HG03139 (cell line): ENCODE data around the gene HES3.

Experiments used
- ATAC-seq: cut with Tn5 transposase; IDR thresholded peaks from one replicate; pipeline ENCODE4 v1.9.1; 2021; ENCODE audit not compliant: unreplicated experiment

HES3 gene

DNA sequence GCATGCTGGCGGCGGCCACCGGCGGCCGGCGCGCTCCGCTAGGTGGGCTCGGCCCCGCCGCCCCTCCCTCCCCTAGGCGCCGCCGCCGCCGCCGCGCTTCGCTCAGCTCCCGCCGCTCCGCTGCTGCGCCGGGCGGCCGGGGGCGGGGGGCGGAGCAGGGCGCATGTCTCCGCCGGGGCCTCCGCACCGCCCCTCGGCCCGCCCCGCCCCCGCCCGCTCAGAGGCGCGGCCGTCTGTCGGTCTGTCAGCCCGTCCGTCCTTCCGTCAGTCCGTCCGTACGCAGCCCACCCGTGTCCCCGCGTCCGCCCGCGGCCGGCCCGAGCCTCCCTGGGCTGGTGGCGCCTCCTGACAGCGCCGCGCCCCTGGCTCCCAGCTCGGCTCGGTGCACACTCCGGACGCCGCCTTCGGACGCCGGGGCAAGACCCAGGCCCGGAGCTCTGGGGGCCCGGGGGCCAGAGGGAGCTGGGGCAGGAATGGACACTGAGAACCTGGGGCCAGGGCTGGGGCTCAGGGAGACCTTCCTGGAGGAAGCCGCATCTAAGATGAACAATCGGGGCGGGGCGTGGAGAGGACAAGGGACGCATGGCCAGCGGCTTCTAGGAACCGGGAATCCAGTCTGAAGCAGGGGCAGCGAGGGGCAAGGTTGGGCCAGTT is 17.1 kb downstream of the HES3 start, which contains the start of gene GPR153:
GPR153 (minus strand) TSS at position 138 of the 654 bp plus-strand sequence. CDS start 6,193 bp downstream, outside the sequence.
- no peak for ATAC-seq

DNA sequence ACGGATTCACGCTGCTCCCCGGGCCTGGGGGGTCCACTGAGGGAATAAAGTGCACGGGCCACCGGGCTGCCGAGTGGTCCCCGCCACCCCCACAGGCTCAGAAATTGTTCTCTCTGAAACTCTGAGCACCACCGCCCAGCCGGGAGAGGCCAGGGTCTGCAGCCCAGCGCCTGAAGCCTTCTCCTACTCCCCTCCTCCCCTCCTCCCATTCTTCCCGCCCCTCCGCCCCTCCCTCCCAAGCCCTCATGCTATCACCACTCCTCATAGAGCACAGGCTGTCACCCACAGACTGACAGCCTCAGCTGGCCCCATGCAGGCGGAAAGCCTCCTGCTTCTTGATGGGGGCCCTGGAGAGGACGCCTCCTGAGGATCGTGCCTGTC is 17.6 kb downstream of the HES3 start:
- no peak for ATAC-seq

DNA sequence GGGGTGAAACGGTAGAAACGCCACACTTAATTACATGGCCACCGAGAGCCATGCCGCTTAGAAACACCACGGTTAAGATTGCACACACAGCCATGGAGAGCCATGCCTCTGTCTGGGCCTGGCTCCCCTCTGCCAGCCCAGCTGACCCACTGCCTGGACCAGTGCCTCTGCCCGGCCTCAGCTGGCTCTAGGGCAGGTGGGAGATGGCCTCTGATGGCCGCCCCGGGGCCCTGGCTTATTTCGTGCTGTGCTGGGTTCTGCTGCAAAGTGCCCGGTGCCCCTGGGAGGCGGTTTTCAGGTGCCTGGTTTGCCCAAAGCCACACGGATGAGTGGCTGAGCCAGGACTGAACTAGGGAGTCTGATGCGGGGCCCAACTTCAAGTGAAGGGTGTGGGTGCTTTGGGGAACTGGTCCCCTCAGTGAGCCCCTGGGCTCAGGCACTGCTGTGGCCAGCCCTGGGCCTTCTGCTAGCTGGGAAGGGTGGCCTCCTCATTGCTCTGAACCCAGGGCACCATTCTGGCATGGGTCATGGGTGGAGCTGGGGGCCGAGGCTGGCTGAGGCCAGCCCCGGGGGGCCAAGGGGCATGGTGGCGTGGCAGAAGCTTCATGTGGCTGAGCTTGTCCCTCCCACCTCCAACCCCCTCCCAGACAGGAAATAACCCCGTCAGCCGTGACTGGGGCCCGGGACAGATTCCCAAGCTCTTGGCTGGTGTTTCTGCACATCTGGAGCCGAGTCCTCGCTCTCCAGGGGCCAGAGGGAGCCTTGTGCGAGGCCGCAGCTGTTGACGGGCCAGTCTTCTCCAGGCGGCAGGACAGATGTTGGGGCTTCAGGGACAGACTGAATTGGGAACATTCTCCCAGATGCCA is 18.8 kb downstream of the HES3 start:
- no peak for ATAC-seq

DNA sequence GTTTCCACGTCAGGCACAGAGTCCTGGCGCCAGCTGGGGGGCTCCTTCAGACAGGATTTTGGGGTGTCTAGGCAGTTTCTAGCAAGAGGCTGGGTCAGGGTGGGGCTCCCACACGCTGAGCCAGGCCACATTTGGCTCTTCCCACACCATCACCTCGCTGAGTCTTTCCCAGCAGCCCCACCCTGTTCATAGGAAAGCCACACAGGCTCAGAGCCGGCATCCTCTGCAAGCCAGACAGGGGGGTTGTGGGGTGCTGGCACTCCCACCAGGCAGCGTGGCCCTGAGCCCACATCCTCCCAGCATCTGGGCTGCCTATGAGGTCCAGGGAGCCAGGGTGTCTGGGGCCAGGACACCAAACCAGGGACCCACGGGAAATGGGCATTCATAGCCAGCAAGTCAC is 19.7 kb downstream of the HES3 start:
- ATAC-seq: no peak

DNA sequence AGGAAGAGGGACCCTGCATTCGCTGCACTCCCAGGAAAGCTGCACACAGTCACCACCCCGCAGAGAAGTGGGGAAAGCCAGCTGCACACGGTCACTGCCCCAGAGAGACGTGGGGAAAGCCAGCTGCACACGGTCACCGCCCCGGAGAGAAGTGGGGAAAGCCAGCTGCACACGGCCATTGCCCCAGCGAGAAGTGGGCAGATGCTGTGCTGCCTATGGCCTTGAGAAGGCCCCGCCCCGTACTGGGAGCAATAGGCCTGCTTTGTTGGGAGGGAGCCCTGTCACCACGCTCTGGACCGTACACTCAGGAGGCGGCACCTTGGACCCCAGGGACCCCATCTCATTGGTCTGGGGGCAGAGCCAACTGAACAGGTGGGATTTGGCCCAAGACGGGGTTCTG is 21.2 kb downstream of the HES3 start:
- no peak for ATAC-seq

DNA sequence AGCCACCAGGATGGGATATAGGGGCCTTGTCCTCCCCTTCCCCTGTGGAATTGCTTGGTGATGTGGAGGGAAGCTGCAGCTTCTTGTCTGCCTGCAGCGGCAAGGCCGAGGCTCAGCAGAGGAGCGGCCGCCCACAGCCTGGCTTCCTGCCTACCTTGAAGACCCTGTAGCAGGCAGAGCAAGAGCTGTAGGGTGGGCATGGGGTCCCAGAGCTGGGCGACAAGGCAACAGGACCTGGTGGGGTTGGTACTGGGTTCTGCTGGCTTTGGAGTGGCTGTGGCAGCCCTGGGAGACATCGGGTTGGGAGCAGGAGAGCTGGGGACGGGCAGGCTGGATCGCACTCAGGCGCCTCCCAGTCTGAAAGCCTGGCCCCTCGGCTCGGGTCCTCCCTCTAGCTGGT is 22.7 kb downstream of the HES3 start:
- no peak for ATAC-seq

DNA sequence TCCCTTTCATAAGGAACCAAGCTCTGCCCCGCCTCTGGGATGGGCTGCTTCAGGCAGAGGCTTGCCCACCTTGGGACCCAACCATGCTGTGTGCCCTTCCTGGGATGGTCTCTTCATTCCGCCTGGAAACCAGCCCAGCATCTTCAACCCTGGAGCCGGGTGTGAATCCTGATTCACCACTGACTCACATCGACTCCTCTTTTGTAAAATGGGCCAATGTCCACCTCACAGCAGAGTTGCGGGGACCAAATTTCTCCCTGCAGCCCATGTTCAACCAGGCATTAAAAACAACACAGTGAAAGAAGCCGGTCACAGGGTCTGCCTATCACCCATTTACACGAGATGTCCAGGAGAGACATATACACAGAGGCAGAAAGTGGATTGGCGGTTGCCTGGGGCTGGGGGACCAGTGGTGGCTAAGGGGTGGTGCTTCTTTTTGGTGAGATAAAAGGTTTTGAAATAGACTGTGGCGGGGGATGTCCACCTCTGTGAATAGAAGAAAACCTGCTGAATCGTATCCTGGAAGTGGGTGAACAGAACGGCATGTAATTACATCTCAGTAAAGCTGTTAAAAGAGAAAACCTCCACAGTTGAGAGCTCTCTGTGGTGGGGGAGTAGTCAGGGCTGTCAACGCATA is 23.8 kb downstream of the HES3 start:
- no peak for ATAC-seq

DNA sequence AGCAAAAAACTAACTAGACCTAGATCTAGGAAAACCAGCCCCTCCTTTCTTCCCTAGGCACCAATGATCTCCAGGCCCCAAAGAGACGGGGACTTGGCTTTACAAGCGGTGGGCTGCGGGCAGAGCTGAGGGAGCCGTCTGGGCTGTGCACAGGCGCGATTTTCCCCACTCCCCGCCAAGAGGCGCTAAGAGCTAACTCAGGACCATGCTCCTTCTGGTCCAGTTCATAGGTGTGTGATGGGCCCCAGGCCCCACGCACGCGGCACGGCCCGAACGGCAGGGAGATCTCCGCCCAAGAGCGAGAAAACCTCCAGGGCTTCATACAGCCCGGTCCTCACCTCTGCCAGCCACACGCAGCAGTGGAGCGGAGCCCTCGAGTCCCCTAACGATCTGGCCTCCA is 24.4 kb downstream of the HES3 start:
- no peak for ATAC-seq

DNA sequence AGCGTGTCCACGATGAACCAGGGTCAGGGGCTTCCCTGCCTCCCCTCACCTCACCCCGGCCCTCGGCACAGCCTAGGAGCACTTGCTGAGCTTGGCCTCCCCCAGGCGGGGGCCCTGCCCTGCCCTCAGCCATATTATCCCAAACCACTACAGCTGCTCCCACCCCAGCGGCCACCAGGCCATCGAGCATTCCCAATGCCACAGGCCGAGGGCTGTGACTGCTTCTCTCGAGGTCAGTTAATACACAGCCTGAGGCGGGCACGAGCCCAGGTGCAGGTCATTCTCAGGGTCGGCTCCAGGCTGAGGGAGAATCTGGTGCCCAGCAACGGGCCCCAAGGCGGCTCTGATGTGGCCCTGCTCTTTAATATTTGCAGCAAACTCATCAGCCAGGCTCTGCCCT is 25.3 kb downstream of the HES3 start:
- no peak for ATAC-seq

DNA sequence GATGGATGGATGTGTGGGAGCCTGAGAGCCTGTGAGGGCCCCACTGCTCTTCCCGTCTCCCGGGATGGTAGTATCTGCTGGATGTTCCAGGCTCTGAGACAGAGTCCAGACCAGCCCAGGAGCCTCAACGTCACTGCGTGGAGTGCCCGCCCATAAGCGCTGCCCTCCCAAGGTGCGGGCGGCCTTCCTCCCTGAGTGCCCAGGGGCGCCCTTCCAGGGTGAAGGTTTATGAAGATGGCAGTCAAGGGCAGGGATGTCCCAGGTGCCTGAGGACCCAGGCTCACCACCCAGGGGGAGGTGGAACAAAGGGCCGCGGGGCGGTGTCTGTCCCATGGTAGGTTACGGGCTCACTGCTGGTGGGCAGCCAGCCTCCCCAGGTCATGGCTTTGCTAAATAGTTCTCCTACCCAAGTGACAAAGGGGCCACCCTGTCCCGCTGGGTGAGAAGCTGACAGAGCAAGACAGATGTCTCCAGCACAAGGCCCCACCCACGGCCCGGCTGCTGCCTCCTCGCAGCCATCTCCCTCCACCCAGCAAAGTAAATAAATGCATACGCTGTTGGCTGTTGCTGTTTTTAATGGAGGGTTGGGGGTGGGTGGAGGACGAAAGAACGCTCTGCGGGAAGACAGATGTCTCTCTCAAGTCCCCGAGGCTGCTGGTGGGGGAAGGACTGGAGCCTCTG is 25.9 kb downstream of the HES3 start:
- ATAC-seq: no peak

DNA sequence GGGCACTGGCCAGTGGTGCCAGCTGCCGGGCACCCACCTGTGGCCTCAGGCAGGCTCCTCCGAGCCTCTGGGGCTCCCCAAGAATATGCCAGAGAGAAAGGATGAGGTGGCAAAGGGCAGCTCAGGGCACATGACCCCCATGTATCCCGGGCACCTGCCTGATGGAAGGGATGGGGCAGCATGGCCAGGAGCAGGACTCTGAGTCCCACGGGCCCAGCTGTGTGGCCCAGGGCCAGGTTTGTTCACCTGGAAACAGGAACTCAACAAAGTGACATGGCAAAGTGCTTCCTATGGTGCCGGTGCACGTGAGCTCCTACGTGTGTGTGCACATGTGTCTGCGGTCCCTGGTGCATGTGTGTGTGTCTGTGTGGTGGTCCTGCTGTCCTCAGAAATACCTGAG is 26.4 kb downstream of the HES3 start:
- ATAC-seq: no peak

DNA sequence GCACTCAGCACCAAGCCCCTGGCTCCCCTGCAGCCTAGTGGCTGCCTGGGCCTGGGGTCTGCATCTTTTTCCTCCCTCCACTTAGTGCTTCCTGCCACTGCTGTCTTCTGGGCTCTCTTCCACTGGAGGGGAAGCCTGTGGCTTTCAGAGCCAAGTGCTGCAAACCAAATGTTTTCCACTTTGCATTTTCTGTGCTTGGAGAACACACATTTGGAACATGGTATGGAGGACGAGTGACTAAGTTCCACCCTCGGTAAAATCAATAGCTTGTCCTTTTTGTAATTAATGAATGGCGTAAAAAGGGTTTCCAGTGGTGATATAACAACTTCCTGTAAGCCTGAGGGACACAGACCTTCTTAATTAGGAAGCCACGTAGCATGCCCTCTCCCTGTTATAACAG is 27.0 kb downstream of the HES3 start:
- no peak for ATAC-seq

DNA sequence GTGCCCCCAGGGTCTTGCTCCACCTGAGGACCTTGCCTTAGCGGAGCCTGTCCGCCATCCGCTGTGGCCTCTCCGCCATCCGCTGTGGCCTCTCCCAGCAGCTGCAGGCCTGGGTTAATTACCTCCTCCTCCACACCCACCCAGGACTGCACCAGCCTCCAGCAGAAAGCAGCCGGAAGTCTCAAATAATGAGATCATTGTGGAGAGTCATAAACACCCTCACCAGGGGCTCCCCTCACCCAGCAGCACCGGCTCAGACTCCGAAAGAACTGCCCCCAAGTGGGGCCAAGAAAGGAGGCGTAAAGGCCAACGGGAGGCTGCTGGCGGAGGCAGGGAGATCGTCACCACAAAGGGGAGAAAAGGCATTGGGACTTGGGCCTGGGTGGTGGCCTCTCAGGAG is 27.6 kb downstream of the HES3 start:
- no peak for ATAC-seq

DNA sequence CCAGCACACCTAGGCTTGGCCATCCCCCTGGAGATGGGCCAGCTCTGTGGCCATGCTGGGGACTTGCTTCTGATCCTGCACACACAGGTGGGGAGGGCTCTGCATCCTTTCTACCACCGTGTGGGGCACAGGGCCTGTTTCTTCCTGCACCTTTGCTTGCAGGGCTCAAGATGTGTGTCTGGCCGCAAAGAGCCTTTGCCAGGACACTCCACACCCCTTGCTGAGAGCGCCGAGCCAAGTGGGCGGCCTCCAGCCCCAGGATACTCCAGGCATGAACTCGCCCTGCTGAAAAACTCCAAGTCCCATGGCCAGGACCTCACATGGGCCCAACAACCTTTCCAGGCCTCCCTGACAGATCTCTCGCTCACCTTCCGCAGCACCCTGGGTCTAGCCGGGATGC is 28.5 kb downstream of the HES3 start:
- no peak for ATAC-seq

DNA sequence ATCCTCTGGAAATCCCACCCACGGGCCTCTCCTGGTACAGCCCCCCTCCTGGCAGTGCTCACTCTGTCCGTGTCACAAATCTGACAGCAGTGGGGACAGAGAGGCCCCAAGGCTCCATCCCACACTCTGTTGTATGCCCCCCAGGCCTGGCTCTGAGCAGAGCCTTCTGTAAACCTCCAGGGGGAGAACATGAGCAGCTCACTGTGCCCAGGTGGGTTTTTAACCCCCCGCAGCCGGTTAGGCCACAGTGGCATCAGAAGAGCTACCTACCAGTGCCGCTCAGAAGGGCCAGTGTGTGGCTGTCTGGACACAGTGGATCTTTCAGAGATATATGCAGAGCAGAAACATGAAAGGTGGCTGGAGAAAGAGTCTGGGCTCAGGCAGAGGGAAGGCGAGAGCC is 28.9 kb downstream of the HES3 start:
- no peak for ATAC-seq

DNA sequence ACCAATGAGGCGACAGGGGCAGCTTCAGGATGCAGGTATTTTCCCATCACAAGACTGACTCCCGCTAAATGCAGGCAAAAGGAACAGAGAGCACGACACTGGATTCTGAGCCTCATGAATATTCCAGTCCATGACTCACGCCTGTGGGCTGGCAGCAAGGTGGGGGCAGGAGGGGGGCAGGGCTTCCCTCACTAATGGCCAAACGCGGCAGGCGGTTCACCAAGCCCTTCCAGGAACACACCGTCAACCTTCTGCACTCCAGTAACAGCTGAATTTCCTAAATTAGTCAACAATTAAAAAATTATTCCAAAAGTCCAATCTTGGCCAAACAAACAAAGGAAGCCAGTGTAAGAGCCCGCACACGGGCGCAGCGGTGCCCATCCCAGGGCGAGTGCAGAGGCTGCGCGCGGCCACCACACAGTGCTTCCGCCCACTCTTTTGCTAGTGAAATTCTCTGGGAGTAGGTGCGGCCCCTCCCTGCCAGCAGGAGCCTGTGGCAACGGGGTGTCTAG is 29.5 kb downstream of the HES3 start:
- no peak for ATAC-seq

DNA sequence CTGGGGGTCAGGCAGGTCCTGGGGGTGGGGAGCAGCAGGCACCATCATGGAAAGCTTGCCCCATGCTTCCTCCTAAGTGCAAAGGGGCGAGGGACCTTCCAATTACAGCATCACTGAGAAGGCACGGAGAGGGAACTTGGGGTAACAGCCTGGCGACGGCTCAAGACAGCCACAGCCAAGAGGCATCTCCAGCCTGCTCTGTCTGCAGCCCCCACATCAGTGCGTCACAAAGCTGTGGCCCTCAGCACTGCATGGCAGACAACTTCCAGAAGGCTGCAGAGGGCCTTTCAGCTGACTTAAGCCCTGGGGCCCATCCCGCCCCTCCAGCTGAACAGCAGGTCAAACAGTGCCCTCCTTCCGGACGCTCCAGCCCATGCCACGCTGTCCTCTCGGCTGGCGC is 30.1 kb downstream of the HES3 start:
- no peak for ATAC-seq

DNA sequence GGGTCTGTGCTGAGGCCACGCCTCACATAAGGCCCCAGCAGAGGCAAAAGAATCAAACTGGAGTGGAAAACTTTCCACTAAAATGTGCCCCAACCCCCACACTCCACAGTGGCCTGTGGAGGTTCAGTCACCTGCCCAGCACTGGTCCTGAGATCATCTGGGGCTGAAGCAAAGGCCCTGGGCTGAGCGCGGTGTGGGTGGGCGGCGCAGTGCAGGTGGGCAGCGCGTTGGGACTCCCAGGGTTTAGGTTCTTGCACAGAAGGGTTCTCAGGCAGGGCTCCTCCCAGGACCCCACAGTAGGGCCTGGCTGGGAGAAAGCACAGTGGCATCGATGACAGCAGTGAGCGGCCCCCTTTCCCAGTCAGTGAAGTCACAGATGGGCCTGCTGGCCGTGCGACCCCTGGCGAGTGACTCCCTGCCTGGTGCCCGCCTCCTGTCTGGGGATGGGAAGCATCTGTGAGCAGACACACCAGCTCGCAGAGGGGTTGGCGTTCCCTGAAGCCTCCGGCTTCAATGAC is 30.7 kb downstream of the HES3 start:
- ATAC-seq: no peak

DNA sequence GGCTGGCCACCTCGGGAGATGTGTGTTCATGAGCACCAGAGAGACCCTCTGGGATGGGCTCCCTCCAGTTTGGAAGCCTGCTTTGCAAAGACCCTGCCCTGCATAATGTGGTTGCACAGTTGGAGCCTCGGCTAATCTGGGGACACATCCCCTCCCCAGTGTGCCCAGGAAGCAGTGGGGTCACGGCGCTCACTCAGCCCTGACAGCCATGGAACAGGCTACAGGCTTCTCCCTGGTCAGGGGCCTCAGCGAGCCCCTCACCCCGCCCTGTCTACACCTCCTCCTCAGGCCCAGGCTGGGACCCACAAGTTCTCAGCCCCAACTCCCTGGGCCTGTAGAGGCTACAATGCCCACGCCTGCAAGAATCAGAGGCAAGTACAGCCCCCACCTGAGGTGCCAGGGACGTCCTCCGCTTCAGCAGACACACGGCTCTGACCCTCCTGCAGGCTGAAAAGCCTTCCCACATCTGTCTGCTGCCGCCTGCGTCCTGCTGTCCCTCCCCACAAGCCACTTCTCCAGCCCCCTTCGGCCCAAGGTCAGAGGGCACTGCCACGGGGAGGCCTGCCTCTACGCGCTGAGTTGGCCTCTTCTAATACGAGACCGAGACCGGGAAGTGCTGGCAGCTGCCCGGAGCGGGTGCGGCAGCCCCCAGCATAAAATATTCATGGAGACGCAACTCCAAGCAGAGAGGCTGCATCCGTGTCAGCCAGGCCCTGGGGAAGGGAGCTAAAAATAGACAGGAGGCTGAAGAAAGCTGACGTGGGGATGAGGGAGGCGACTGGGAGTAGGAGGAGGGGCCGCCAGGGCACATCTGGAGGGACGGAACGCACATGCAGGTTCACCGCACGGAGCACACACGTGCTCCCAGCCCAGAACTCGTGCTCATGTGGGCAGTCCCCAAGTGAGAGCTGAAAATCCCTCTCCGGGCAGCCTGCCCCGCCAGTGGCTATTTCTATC is 32.1 kb downstream of the HES3 start:
- no peak for ATAC-seq
